Suppressor macrophage (primary cell): ENCODE results near the gene PARP4.
"Not testable (repeated sequence)": the region's sequence is repeated elsewhere in the genome, so short reads cannot be mapped to it uniquely, and the experiment has no call there.

Experiments used
- DNase-seq, 4 experiments: peaks; one replicate each; pipeline ENCODE4 v3.0.0-alpha.2; 2020 to 2022

Gene PARP4

DNA sequence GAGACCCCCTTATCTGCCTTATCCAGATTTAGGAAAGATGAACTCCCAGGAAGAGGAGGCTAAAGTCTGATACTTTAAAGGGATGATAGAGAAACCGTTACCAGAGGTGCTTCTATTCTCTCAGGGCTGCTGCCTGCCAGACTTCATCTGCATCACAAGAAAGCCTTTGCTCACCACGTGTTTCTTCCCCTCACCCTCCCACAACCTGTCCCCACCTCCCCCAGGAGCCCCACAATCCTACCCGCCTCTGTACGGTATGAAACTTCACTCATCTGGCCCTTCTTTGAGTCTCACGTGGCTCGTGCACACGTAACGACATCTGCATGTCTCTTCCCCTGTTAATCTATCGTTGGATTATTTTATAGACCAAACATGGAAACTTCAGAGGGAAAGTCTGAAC lies 67.7 kb downstream of the PARP4 start:
- DNase-seq: not testable (repeated sequence)

DNA sequence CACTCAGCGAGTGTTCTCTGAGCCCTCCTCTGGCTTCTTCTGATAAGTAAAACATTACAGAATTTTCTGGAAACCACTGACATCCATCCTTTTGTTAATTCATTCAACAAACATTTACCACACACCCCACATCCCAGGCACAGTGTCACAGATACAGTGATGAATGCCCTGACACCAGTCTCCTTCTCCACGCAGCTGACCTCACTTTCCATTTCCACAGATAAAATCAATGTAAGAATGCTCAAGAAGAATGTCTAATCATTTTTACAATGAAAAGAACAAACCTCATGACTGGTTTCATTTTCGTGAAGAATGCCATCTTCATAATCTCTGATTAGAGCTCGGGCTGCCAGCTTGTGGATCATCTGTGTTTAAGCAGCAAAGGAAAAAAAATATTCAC lies 69.2 kb downstream of the PARP4 start:
- DNase-seq: no peak

DNA sequence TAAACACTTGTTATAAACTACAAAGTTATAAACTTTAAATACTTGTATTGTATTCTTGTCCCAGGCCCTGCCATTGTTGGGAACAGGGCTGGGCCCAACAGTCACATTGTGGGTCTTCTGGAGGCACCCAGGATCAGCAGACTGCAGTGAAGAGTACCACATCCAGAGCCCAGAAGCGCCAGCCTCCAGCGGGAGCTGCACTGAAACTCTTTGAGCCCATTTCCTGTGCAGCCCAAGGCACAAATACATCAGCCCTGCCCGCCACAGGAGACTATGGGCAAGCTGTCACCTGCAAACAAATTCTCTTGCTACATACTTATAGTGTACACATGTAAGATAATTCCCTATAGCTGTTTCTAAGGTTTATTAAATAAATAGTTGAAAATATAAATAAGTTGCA lies 86.5 kb downstream of the PARP4 start:
- DNase-seq: not testable (repeated sequence)

DNA sequence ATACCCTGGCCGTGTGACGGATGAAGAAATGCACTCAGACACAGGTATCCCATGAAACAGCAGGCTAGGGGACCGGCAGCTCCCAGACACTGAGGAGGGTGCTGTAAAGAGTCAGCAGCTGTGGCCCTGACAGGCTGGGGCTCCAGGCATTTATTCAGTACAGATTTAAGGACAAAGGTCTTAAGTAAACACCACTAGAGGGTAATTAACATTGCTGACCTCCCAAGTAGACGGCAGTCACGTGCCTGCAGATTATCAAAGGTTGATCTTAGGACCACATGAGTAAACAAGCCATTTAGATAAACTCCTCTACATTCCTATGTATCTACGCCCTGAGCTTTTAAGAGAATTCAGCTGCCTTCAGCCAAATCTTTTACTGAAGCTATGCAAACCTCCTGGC lies 92.9 kb downstream of the PARP4 start:
- DNase-seq: not testable (repeated sequence)

DNA sequence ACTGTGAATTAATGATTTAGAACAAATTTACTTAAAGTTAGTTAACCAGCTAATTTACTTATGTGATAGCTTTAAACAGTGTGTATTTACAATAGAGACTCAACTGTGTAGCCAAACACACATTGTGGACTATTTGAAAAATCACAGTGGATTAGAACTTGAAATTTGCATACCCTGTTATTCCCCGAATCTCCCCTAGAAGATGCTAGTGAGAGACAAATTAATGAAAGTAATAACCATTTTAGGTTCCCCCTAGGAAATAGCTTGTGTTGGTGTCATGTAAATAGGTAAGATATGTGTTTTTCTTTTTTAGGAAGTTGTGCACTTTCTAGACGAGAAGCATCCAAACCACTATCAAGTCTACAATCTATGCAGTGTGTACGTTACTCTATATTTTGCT lies 104.7 kb downstream of the PARP4 start:
- DNase-seq: no peak

DNA sequence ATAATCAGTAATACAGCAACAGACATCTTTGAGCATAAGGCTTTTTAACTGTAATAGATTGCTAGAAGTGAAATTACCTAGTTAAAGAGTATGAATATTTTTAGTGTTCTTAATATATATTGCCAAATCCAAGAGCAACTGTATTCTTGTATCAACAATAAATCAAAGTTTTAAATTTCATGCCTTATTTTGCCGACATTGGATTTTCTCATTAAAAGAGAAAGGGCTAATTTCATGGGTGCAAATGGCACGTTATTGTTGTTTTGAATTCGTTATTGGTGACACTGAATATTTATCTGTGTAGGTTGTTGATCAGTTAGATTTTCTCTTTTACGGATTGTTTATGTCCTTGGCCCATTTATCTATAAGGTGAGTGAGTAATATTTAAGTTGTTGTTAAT lies 106.1 kb downstream of the PARP4 start:
- DNase-seq: no peak

DNA sequence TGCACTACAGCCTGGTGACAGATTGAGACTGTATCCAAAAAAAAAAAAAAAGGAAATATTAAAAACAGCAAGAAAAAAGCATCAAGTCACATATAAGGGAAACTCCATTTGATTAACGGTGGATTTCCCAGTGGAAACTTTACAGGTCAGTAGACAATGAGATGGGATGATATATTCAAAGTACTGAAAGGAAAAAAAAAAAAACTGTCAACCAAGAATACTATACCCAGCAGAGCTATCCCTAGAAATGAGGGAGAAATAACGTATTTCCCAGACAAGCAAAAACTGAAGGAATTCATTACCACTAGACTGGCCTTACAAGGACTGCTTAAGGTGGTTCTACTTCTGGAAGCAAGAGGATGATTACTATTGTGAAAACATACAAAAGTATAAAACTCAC lies 115.8 kb downstream of the PARP4 start:
- no peak for DNase-seq

DNA sequence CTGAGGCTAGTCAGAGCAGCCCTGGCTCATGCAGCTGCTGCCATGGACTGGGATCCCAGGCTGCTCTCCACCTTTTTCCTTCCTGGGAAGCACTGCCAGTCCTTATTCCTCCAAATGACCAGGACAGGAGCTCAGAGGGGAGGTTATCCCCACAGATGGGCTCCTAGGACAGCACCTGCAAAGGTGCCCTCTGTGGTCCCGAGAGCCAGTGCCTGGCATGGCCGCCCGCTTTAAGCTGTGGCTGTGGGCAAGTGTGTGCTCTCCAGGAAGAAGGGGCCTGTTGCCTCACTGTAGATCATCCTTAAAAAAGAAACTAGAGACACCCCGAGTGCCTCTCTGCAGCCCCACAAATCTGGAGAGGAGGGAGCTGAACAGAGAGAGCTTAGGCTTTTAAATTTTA lies 119.6 kb downstream of the PARP4 start:
- no peak for DNase-seq

DNA sequence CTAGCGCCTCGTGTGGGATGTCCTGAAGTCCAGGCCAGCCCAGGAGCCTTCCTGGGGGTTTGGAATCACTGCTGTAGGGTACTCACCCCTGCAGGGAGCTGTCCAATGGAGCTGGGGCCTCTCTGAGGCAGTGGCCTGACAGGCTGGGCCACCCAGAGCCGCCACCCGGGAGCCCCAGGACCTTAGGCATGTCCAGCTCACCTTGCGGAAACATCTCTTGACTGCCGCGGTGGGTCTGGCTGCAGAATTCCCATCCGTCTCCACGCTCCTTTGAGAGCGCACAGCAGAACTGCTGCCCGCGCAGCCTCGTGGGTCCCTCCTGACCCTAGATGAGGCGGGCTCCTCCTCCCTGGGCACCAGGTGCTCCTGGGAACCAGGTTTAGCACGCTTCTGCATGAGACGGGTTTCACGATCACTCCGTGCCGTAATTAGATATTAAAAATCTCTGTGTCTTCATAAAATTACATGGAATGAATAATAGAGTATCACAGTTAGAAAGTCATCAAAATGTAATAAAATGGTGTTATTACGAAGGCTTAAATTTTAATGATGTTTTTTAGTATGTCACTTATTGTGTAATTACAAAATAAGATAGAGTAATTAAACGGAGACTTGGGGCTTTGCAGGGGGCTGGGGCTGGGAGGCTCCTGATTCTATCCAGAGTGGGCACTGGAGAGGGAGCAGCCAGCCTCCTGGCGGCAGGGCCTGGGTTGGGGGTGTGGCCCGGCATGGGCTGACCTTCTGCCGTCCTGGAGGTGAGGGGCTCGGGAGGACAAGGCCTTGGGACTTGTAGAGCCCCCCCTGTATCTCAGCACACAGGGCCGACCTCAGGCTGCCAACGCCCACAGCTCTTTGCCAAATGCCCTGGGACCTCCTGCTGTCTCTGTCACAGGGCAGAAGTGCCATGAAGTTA lies 120.6 kb downstream of the PARP4 start:
- DNase-seq: not testable (repeated sequence)

DNA sequence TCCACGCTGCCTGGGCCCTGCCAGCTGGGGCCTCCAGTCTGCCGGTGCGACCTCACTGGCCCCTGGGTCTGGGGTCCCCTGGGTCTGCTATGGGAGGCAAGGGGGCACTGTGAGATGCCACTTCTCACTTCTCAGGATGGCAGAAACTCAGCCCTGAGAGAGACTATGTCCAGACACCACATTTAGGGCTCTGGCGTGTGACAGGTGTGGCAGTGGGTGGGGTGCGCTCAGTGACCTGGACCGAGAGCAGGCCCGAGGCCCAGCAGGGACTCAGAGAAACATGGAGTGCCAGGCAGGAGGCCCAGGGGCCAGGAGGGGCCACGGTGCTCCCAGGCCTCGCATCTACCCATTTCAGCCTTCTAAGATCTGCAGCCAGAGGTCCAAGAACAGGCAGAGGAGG lies 121.8 kb downstream of the PARP4 start:
- not testable (repeated sequence) for DNase-seq

DNA sequence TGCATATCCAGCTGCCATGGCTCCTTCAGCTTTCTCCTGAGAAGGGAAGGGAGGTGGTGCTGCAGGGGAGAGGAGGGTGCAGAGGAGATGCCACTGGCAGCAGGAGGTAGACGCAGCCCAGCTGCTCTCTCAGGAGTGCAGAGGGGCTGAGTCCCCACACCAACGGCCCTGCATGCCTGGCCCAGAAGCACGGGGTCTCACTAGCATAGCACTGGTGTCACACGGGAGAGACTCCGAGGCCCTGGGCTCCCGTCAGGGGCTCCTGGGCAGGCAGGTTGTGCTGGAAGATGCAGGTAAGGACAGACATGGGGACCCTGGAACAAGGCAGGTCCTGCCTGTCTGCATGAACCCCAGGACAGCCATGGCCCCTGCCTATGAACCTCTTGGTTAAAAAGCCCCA lies 123.1 kb downstream of the PARP4 start:
- no peak for DNase-seq

DNA sequence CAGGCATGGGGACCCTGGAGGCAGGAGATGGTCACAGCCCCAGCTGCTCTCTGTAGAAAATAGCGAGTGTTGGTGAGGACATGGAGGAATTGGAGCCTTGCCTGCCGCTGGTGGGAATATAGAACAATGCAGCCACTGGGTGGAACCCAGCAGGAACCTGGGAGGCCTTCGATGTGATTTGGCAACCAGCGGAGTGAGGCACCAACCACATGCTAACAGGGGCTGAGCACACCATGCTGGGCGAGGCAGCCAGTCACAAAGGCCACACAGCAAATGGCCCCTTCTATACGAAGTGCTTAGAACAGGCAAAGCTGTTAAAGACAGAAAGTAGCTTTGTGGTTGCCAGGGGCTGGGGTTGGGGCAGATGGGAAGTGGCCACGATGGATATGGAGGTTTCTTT lies 123.8 kb downstream of the PARP4 start:
- not testable (repeated sequence) for DNase-seq

- DNase-seq: no peak
Observed at GRCh38 chr13:24386816-24387708, 125.5 kb downstream of the PARP4 start.

DNA sequence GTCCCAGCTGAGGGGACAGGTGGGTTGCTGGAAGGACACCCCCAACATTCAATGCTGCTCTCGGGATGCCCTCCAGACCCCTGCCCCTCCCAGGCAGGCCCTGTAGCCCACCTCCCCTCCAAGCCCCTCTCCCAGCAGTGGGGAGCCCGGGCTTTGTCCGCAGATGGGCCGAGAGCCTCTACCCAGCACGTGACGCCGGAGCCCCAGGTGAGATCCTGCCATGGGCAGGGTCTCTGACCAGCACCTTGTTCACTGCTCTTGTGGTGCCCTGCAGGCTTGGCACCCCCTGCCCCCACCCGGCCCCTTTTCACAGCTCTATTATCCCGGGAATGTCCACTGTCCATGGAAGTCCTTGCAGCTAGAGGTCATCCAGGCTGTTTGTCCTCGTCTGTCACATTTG lies 126.7 kb downstream of the PARP4 start:
- no peak for DNase-seq

DNA sequence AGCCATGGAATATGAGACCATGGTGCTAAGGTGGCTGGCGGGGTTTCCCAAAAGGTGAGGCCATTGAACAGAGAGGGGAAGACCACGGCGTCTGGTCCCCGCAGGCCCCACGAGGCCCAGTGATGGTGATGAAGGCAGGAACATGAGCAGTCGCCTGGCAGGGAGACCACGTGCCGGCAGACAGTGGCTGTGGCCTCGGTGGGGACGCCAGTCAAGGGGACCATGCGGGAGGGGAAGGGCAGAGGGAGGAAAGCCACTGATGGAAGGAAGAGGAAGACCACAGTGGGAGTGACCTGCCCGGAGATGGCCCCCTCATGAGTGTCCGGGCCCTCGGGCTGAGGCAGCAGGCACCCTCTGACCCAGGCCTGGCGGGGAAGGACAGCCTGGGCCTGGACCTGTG lies 127.6 kb downstream of the PARP4 start:
- DNase-seq: not testable (repeated sequence)

DNA sequence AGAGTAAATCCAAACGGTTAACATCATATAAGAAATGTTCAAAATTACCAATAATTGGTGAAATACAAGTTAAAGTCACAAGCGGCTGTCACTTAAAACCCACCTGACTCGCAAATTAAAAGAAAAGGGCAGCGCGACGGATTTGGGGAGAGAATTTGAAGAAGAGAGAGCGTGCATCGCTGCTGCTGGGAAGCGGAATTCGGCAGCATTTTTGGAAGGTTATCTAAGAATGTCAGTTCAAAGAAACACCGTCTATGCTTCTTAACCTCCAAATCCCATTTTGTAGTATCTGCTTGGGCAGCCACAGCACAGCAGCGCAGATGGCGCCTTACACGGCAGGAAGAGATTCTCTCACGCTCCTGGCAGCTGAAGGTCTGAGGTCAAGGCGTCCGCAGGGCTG lies 128.5 kb downstream of the PARP4 start:
- not testable (repeated sequence) for DNase-seq

GRCh38 chr13:24381541-24382265 lies 130.9 kb downstream of the PARP4 start:
- no peak for DNase-seq

GRCh38 chr13:24380881-24381280 lies 131.7 kb downstream of the PARP4 start:
- DNase-seq: not testable (repeated sequence)

- DNase-seq: not testable (repeated sequence)
Observed at GRCh38 chr13:24380227-24380626, 132.4 kb downstream of the PARP4 start.

GRCh38 chr13:24371273-24371672 lies 141.3 kb downstream of the PARP4 start:
- not testable (repeated sequence) for DNase-seq
